Naive thymus-derived CD4-positive, alpha-beta T cell (primary cell): ENCODE measurements around the gene RTP5. TPM values are rescaled to one million over a fixed set of nuclear protein-coding genes. Genes with fewer than 3 reads are reported as not detected.

Experiments
- ATAC-seq: fragments of 150-1000 bp; cut with Tn5 transposase; 2 replicates; pipeline ENCODE4 v1.10.0; 2021; ENCODE audit warnings: mild to moderate bottlenecking, moderate library complexity
- CTCF ChIA-PET: fragments of 350-600 bp; sonication (Branson Sonifier 250); formaldehyde crosslinking; loops from one replicate; lab custom pipeline; 2021; ENCODE audit warnings: antibody characterized with exemption; lab: Charles Lee
- POLR2A ChIA-PET: fragments of 350-600 bp; sonication (Branson Sonifier 250); formaldehyde crosslinking; loops from one replicate; lab custom pipeline; 2021; ENCODE audit warnings: antibody characterized with exemption, inconsistent platforms; lab: Charles Lee
- DNase-seq, 9 donors: peaks; one replicate each; pipeline versions ENCODE4 v3.0.0 to v3.0.0-alpha.2; 2020 to 2022; ENCODE audit warnings: mixed read lengths in 1 of 9
- H3K27ac ChIP-seq: one replicate; pipeline ENCODE4 v1.7.0; 2013; ENCODE audit warnings: mild to moderate bottlenecking, low read depth, low read length, moderate library complexity
- H3K27me3 ChIP-seq, 2 donors: one replicate each; pipeline ENCODE4 v1.7.0; 2013; ENCODE audit warnings: low read length in 2 of 2, mild to moderate bottlenecking in 2 of 2, moderate library complexity in 2 of 2; ENCODE audit not compliant: control insufficient read depth in 2 of 2, insufficient read depth in 2 of 2
- H3K36me3 ChIP-seq, 3 experiments: 1 replicate in 2 of 3; 2 replicates in 1 of 3; pipeline ENCODE4 v1.7.0; 2013; ENCODE audit warnings: low read length in 3 of 3, mild to moderate bottlenecking in 3 of 3, moderate library complexity in 1 of 3; ENCODE audit not compliant: insufficient read depth in 3 of 3, control insufficient read depth in 2 of 3
- H3K4me1 ChIP-seq, 2 donors: one replicate each; pipeline ENCODE4 v1.7.0; 2013; ENCODE audit warnings: low read length in 2 of 2, mild to moderate bottlenecking in 2 of 2, moderate library complexity in 1 of 2; ENCODE audit not compliant: control insufficient read depth in 2 of 2, insufficient read depth in 2 of 2
- H3K4me3 ChIP-seq: 2 replicates; pipeline ENCODE4 v1.7.0; 2013; ENCODE audit warnings: mild to moderate bottlenecking, low read length
- H3K9me3 ChIP-seq, 3 experiments: 1 replicate in 2 of 3; 2 replicates in 1 of 3; pipeline ENCODE4 v1.7.0; 2013; ENCODE audit warnings: low read length in 3 of 3; ENCODE audit not compliant: control insufficient read depth in 2 of 3
- H3K27ac Mint-ChIP-seq, 9 donors: one replicate each; pipeline ENCODE4 v1.8.0; 2020 to 2022; ENCODE audit warnings: mixed read lengths in 9 of 9, mild to moderate bottlenecking in 8 of 9, moderate library complexity in 5 of 9, inconsistent platforms in 2 of 9
- H3K27me3 Mint-ChIP-seq, 5 donors: one replicate each; pipeline ENCODE4 v1.8.0; 2021 to 2022; ENCODE audit warnings: mixed read lengths in 5 of 5, mild to moderate bottlenecking in 1 of 5
- H3K36me3 Mint-ChIP-seq, 5 donors: one replicate each; pipeline ENCODE4 v1.8.0; 2020 to 2022; ENCODE audit warnings: mixed read lengths in 5 of 5, mild to moderate bottlenecking in 3 of 5, inconsistent platforms in 1 of 5
- H3K4me1 Mint-ChIP-seq, 7 donors: one replicate each; pipeline ENCODE4 v1.8.0; 2020 to 2022; ENCODE audit warnings: mixed read lengths in 7 of 7, mild to moderate bottlenecking in 3 of 7, inconsistent platforms in 1 of 7
- H3K4me3 Mint-ChIP-seq, 10 donors: one replicate each; pipeline ENCODE4 v1.8.0; 2020 to 2022; ENCODE audit warnings: mild to moderate bottlenecking in 10 of 10, mixed read lengths in 10 of 10, moderate library complexity in 6 of 10, inconsistent platforms in 2 of 10
- H3K9me3 Mint-ChIP-seq, 11 donors: one replicate each; pipeline ENCODE4 v1.8.0; 2020 to 2022; ENCODE audit warnings: mixed read lengths in 11 of 11, mild to moderate bottlenecking in 4 of 11, inconsistent platforms in 1 of 11, moderate library complexity in 1 of 11
- intact Hi-C, 2 donors: fragments of 100-400 bp; cut with micrococcal nuclease; formaldehyde crosslinking; loops; one replicate each; pipeline ENCODE4 v1.15.1; 2023
- polyA plus RNA-seq, 2 donors: library from polyadenylated mRNA; unstranded; fragments of 300-500 nt; fragmentation: Illumina TruSeq; gene quantifications; one replicate each; pipeline ENCODE4 v1.2.3, GENCODE V29; 2021
- total RNA-seq, 6 experiments: library from RNA in 5 of 6; stranded (reverse) in 5 of 6; gene quantifications; 1 replicate in 5 of 6; 2 replicates in 1 of 6; pipeline ENCODE4 v1.2.3 and lab custom pipeline; 2021 to 2026

Gene RTP5
- total and polyA plus RNA-seq, 7 experiments from 2014 or later: 0.54 TPM; not detected in 6

DNA sequence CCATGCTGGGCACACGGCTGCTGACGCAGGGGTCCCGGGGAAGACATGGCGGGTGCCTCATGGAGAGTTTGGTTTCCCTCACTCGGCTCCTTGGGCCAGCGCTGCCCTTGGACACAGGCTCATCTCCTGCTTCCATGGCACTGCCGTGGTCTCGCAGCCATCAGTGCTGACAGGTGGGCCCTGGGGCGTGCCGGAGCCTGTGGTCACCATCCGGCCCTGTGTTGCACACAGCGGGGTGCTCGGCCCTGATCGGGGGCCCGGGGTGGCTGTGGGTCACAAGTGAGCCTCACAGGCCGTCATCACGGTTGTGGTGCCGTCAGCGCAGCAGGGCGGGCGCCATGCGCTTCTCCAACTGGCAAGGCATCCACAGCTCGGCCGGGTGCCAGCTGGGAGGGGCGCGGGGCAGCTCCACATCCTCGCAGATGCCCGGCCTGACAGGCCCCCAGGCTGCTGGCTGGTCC, 582 bp downstream of the RTP5 start:
- Histone ChIP-seq H3K4me3 (no peak overlapping the region), H3K9me3 (no peaks in the 10 kb centered on the region), H3K36me3 (no peaks in the 10 kb centered on the region), H3K27me3 (no peaks in the 10 kb centered on the region), H3K4me1 (peaks cover 16 to 74% of the 10 kb centered on the region in 2 donors), H3K27ac (no peak overlapping the region)
- no peak for ATAC-seq
- no peaks in the 10 kb centered on the region for H3K36me3 Mint-ChIP-seq
- no peak overlapping the region for H3K4me3 Mint-ChIP-seq
- H3K9me3 Mint-ChIP-seq: peaks cover 0 to 4% (median 0%) of the 10 kb centered on the region in 11 donors
- peaks cover 0 to 13% (median 3%) of the 10 kb centered on the region in 5 donors for H3K27me3 Mint-ChIP-seq
- ChIA-PET CTCF (no interaction called here), POLR2A (no interaction called here)
- no peak for DNase-seq
- intact Hi-C loops: no loop called here
- H3K27ac Mint-ChIP-seq: no peak overlapping the region
- peaks cover 17 to 36% (median 24%) of the 10 kb centered on the region in 7 donors for H3K4me1 Mint-ChIP-seq

DNA sequence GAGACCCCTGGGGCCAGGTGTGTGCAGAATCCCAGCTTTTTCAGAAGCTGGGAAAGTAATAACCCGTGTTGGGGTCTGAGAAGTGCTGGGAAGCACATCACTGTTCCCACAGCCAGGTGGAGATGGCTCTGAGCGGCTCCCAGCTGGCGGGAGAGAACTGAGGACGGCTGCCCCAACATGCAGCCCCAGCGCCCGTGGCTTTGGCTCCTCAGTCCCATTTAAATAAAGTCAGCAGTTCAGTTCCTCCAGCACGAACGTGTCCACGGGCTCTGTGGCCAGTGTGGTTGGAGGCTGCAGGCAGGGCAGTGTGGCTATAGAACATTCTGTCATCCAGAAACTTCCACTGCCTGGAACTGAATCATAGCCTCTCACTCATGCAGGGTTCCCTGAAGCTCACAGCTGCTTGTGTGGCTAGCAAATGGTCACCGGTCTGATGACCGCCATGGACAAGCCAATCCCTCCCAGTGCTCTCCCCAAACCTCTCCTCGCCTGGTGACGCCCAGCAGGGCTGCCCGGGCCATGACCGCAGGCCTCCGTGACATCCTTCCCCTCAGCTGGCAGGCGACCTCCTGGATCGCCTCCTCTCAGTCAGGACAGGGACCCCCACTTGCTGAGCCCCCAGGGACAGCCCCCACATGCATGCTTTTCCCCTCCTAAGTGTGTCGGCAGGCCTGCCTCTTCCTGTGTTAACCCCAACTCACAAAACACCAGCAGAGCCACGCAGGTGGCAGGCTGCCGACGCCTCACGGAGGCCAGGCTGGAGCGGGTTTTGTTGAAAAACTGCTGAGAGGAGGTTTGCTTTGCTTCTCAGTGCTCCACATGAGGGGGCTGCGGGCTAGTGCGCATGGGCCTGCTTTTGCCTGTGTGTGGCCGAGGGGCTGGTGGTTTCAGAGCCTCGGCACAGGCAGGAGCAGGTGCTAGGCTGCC, 1.3 kb downstream of the RTP5 start:
- ATAC-seq (peak; percentile 45), DNase-seq (no peak)
- peaks cover 9 to 28% (median 18%) of the 10 kb centered on the region in 7 donors for H3K4me1 Mint-ChIP-seq
- no peaks in the 10 kb centered on the region for H3K9me3 Mint-ChIP-seq
- POLR2A ChIA-PET: no interaction called here
- no peaks in the 10 kb centered on the region for H3K36me3 Mint-ChIP-seq
- no peaks in the 10 kb centered on the region for H3K27me3 ChIP-seq
- H3K4me1 ChIP-seq: peaks cover 16 to 67% of the 10 kb centered on the region in 2 donors
- no peak overlapping the region for H3K27ac ChIP-seq
- intact Hi-C loops: no loop called here
- peak overlapping the region in 2 of 9 donors; percentile 24 to 67 for H3K27ac Mint-ChIP-seq
- no peak overlapping the region for H3K4me3 ChIP-seq
- H3K27me3 Mint-ChIP-seq: peaks cover 0 to 5% (median under 1%) of the 10 kb centered on the region in 5 donors
- H3K4me3 Mint-ChIP-seq: peak overlapping the region in 1 of 10 donors; percentile 11
- H3K36me3 ChIP-seq: no peaks in the 10 kb centered on the region
- no peaks in the 10 kb centered on the region for H3K9me3 ChIP-seq
- CTCF ChIA-PET: no interaction called here

DNA sequence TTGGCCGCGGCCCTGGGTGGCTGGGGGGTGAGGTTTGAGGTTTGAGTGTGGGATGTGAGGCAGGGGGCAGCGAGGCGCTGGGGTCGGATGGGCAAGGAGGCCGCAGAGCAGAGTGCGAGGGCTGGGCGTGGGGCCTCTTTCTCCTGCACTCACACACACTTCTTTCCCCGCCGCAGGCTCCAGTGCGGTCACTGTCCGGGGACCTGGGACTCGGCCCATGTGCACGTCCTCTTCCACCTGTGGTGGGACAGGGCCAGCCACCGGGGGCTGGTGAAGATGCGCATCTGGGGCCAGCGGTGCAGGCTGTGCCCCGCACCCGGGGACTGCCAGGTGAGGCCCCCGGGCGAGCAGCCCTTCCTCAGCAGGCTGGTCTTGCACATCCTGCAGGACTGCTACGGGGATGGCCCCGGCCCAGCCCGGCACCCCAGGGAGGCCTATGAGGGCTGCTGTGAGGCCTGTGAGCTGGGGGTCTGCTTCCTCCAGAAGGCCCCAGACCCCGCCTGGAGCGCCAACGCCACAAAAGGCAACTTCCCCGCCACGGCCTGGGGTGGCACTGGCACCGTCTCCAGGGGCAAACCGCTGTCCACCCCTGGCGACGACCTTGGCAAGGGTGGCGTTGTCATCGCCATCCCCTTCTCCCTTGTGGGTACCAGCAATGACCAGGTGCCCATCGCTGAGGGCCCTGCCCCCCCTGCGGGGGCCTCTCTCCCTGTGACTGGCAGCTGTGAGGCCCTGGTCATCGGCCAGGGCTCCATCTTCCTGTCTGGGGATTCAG, 2.2 kb downstream of the RTP5 start:
- Mint-ChIP-seq H3K27me3 (peaks cover 0 to 5% (median 0%) of the 10 kb centered on the region in 5 donors), H3K9me3 (no peaks in the 10 kb centered on the region), H3K4me1 (peaks cover 8 to 26% (median 16%) of the 10 kb centered on the region in 7 donors), H3K4me3 (no peak overlapping the region), H3K36me3 (no peaks in the 10 kb centered on the region), H3K27ac (peak overlapping the region in 2 of 9 donors; percentile 24 to 67)
- Histone ChIP-seq H3K27me3 (no peaks in the 10 kb centered on the region), H3K27ac (no peak overlapping the region), H3K36me3 (no peaks in the 10 kb centered on the region), H3K4me3 (no peak overlapping the region), H3K4me1 (peaks cover 16 to 62% of the 10 kb centered on the region in 2 donors), H3K9me3 (no peaks in the 10 kb centered on the region)
- ChIA-PET POLR2A (no interaction called here), CTCF (no interaction called here)
- intact Hi-C loops: no loop called here
- ATAC-seq (no peak), DNase-seq (no peak)

DNA sequence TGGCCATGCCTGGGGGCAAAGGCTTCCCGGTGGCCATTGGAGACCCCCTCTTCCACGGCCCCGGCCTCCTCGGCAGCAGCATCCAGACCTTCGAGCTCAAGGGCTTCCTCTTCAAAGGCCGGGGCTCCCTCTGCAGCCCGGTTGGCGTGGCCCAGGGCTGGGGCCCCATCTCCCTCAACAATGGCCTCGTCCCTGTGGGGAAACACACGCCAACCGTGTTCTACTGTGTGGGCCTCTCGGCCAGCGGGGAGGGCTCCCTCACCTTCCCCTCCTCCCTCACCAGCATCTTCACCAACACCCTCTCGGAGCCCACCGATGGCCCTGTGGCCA, 2.7 kb downstream of the RTP5 start:
- Histone ChIP-seq H3K27ac (no peak overlapping the region), H3K36me3 (no peaks in the 10 kb centered on the region), H3K4me1 (peaks cover 14 to 57% of the 10 kb centered on the region in 2 donors), H3K4me3 (no peak overlapping the region), H3K9me3 (no peaks in the 10 kb centered on the region), H3K27me3 (no peaks in the 10 kb centered on the region)
- no peak overlapping the region for H3K4me3 Mint-ChIP-seq
- H3K27ac Mint-ChIP-seq: no peak overlapping the region
- CTCF ChIA-PET: no interaction called here
- POLR2A ChIA-PET: no interaction called here
- peaks cover 8 to 25% (median 15%) of the 10 kb centered on the region in 7 donors for H3K4me1 Mint-ChIP-seq
- ATAC-seq (no peak), DNase-seq (no peak)
- H3K36me3 Mint-ChIP-seq: no peaks in the 10 kb centered on the region
- peaks cover 0 to 5% (median 0%) of the 10 kb centered on the region in 5 donors for H3K27me3 Mint-ChIP-seq
- H3K9me3 Mint-ChIP-seq: no peaks in the 10 kb centered on the region
- intact Hi-C loops: no loop called here

DNA sequence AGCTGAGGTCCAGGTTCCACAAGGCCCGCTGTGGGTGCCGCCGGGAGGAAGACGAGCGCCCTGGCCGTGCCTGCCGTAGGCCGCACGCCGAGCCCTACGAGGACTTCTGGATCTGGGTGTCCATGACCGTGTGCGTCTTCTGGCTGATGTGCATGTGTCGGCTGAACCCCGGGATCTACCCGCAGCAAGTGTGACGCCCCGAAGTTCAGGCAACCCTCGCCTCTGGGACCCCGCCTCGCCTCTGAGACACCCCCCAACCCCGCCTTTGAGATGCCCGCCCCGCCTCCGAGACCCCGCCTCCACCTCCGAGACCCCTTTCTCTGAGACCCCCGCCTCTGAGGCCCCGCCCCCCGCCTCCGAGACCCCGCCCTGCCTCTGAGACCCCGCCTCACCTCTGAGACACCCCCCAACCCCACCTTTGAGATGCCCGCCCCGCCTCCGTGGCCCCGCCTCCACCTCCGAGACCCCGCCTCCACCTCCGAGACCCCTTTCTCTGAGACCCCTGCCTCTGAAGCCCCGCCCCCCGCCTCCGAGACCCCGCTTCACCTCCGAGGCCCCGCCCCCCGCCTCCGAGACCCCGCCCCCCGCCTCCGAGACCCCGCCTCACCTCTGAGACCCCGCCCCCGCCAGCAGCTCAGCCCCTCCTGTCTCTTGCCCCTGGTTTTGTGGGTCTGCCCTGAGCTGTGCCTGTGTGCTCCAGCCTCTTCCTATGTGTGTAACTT, 3.7 kb downstream of the RTP5 start:
- ChIA-PET POLR2A (no interaction called here), CTCF (no interaction called here)
- Histone ChIP-seq H3K36me3 (no peaks in the 10 kb centered on the region), H3K9me3 (no peaks in the 10 kb centered on the region), H3K27ac (no peak overlapping the region), H3K4me1 (peaks cover 5 to 47% of the 10 kb centered on the region in 2 donors), H3K4me3 (no peak overlapping the region), H3K27me3 (no peaks in the 10 kb centered on the region)
- peak overlapping the region in 1 of 9 donors; percentile 46 for H3K27ac Mint-ChIP-seq
- no peaks in the 10 kb centered on the region for H3K9me3 Mint-ChIP-seq
- peaks cover 3 to 18% (median 10%) of the 10 kb centered on the region in 7 donors for H3K4me1 Mint-ChIP-seq
- no peak for DNase-seq
- H3K4me3 Mint-ChIP-seq: no peak overlapping the region
- peaks cover 0 to 3% (median 0%) of the 10 kb centered on the region in 5 donors for H3K27me3 Mint-ChIP-seq
- H3K36me3 Mint-ChIP-seq: no peaks in the 10 kb centered on the region
- ATAC-seq: no peak
- intact Hi-C loops: no loop called here

DNA sequence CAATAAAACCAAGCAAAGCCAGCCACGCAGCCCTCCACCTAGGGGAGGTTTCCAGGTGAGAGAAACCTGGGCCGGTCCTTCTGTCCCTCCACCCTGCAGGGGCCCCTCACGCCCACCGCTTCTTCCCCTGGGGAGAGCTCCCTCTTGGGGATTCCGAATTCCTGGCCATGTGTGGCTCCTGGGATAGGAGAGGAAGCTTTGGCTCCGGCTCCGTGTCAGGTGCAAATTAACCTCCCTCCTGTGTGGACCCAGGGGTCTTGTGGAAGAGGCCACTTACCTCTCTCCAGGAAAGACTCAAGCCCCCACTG, 4.2 kb downstream of the RTP5 start:
- H3K4me3 Mint-ChIP-seq: no peak overlapping the region
- H3K4me3 ChIP-seq: no peak overlapping the region
- ChIA-PET CTCF (no interaction called here), POLR2A (no interaction called here)
- no peaks in the 10 kb centered on the region for H3K9me3 ChIP-seq
- H3K36me3 Mint-ChIP-seq: no peaks in the 10 kb centered on the region
- peaks cover 0 to 42% of the 10 kb centered on the region in 2 donors for H3K4me1 ChIP-seq
- no peak overlapping the region for H3K27ac ChIP-seq
- H3K27me3 Mint-ChIP-seq: no peaks in the 10 kb centered on the region
- no peak for ATAC-seq
- intact Hi-C loops: no loop called here
- H3K4me1 Mint-ChIP-seq: peaks cover 0 to 13% (median 5%) of the 10 kb centered on the region in 7 donors
- no peak for DNase-seq
- no peaks in the 10 kb centered on the region for H3K27me3 ChIP-seq
- H3K9me3 Mint-ChIP-seq: no peaks in the 10 kb centered on the region
- H3K36me3 ChIP-seq: no peaks in the 10 kb centered on the region
- H3K27ac Mint-ChIP-seq: peak overlapping the region in 1 of 9 donors; percentile 46
